Parathyroid adenoma (tissue), 2 donors: ENCODE data around the gene LGMN.

Experiments
- H2AFZ ChIP-seq: fragments of 300-600 bp; sonication (generic); one replicate; pipeline ENCODE4 v1.7.0; 2017; ENCODE audit warnings: antibody characterized with exemption, mild to moderate bottlenecking
- H3K27ac ChIP-seq: fragments of 300-600 bp; sonication (generic); one replicate; pipeline ENCODE4 v1.7.0; 2017
- H3K27me3 ChIP-seq: fragments of 300-600 bp; sonication (generic); one replicate; pipeline ENCODE4 v1.7.0; 2017; ENCODE audit warnings: low read length; ENCODE audit not compliant: control insufficient read depth, insufficient read depth
- H3K36me3 ChIP-seq: fragments of 300-600 bp; sonication (generic); one replicate; pipeline ENCODE4 v1.7.0; 2017; ENCODE audit warnings: low read length; ENCODE audit not compliant: control insufficient read depth, insufficient read depth
- H3K4me1 ChIP-seq: fragments of 300-600 bp; sonication (generic); one replicate; pipeline ENCODE4 v1.7.0; 2017; ENCODE audit warnings: control low read depth
- H3K4me2 ChIP-seq: fragments of 300-600 bp; sonication (generic); one replicate; pipeline ENCODE4 v1.7.0; 2017; ENCODE audit warnings: low read length
- H3K4me3 ChIP-seq: fragments of 300-600 bp; sonication (generic); one replicate; pipeline ENCODE4 v1.7.0; 2017; ENCODE audit warnings: low read depth, low read length
- H3K79me2 ChIP-seq: fragments of 300-600 bp; sonication (generic); one replicate; pipeline ENCODE4 v1.7.0; 2017; ENCODE audit warnings: control low read depth
- H3K9ac ChIP-seq: fragments of 300-600 bp; sonication (generic); one replicate; pipeline ENCODE4 v1.7.0; 2017; ENCODE audit warnings: mild to moderate bottlenecking
- H3K9me3 ChIP-seq: fragments of 300-600 bp; sonication (generic); one replicate; pipeline ENCODE4 v1.7.0; 2017; ENCODE audit warnings: low read length; ENCODE audit not compliant: control insufficient read depth
- CTCF ChIP-seq: fragments of 300-600 bp; sonication (generic); IDR thresholded peaks from one replicate; pipeline ENCODE4 v1.7.0; 2017; ENCODE audit warnings: antibody characterized with exemption, mild to moderate bottlenecking
- donor health status: primary hyperparathyroidism.

LGMN gene

GRCh38 chr14:92792885-92793284 lies 44.5 kb upstream of the LGMN start:
- Histone ChIP-seq H3K4me3 (no peak overlapping the region), H3K79me2 (peaks cover 14% of the 10 kb centered on the region), H3K27ac (peak overlapping the region; percentile 79), H2AFZ (peak overlapping the region; percentile 91), H3K27me3 (no peaks in the 10 kb centered on the region), H3K4me2 (peak overlapping the region; percentile 88), H3K9ac (no peak overlapping the region), H3K4me1 (peaks cover 5% of the 10 kb centered on the region), H3K9me3 (no peaks in the 10 kb centered on the region), H3K36me3 (no peaks in the 10 kb centered on the region)
- TF ChIP-seq CTCF, result no peak

GRCh38 chr14:92789457-92790089 lies 41.1 kb upstream of the LGMN start:
- Histone ChIP-seq H3K36me3 (no peaks in the 10 kb centered on the region), H3K27me3 (no peaks in the 10 kb centered on the region), H3K9ac (no peak overlapping the region), H2AFZ (no peak overlapping the region), H3K27ac (no peak overlapping the region), H3K4me1 (no peaks in the 10 kb centered on the region), H3K4me2 (no peak overlapping the region), H3K9me3 (no peaks in the 10 kb centered on the region), H3K4me3 (no peak overlapping the region), H3K79me2 (peaks cover 3% of the 10 kb centered on the region)
- TF ChIP-seq CTCF, result no peak

GRCh38 chr14:92787554-92787953 lies 39.1 kb upstream of the LGMN start:
- H3K4me1 ChIP-seq, result no peaks in the 10 kb centered on the region
- TF ChIP-seq CTCF, result no peak
- no peak overlapping the region for H3K27ac ChIP-seq
- no peaks in the 10 kb centered on the region for H3K9me3 ChIP-seq
- no peak overlapping the region for H3K4me3 ChIP-seq
- no peak overlapping the region for H3K4me2 ChIP-seq
- H2AFZ ChIP-seq, result no peak overlapping the region
- H3K27me3 ChIP-seq, result no peaks in the 10 kb centered on the region
- no peaks in the 10 kb centered on the region for H3K79me2 ChIP-seq
- no peaks in the 10 kb centered on the region for H3K36me3 ChIP-seq
- no peak overlapping the region for H3K9ac ChIP-seq

- Histone ChIP-seq H3K36me3 (no peaks in the 10 kb centered on the region), H3K9me3 (no peaks in the 10 kb centered on the region), H3K27ac (no peak overlapping the region), H3K4me3 (no peak overlapping the region), H3K9ac (no peak overlapping the region), H2AFZ (no peak overlapping the region), H3K79me2 (no peaks in the 10 kb centered on the region), H3K27me3 (no peaks in the 10 kb centered on the region), H3K4me2 (no peak overlapping the region), H3K4me1 (no peaks in the 10 kb centered on the region)
- TF ChIP-seq CTCF, result no peak
Observed at GRCh38 chr14:92786427-92786756, 38.0 kb upstream of the LGMN start.

GRCh38 chr14:92785667-92786426 lies 37.4 kb upstream of the LGMN start:
- Histone ChIP-seq H2AFZ (no peak overlapping the region), H3K9me3 (no peaks in the 10 kb centered on the region), H3K4me2 (no peak overlapping the region), H3K4me3 (no peak overlapping the region), H3K79me2 (no peaks in the 10 kb centered on the region), H3K27ac (no peak overlapping the region), H3K9ac (no peak overlapping the region), H3K36me3 (no peaks in the 10 kb centered on the region), H3K4me1 (no peaks in the 10 kb centered on the region), H3K27me3 (no peaks in the 10 kb centered on the region)
- TF ChIP-seq CTCF, result no peak
